ENCODE data around the gene WRAP53. TPM values are rescaled to one million over a fixed set of nuclear protein-coding genes. Genes with fewer than 3 reads are reported as not detected.

The WRAP53 gene
- total RNA-seq, 1 donor, result 4.3 TPM

DNA sequence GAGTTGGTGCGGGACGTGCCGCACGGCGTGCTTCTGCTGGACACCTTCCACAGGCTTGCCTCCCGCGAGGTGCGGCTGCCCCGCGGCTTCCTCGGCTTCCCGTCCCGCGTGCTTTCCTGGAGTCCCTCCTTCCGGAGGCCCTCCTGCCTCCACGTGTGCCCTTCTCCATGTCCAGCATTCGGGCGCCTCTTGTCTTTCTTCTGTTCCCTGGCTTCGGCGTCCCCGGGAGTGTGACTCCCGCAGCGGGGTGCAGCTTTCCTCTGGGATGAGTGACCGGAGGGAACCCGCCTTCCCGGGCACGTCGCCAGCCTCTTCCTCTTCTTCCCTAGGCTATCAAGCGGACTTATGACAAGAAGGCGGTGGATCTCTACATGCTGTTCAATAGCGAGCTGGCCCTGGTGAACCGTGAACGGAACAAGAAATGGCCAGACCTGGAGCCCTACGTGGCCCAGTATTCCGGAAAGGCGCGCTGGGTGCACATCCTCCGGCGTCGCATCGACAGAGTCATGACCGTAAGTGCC, 52.3 kb downstream of the WRAP53 start:
- no peaks in the 10 kb centered on the region for H3K79me2 ChIP-seq (ENCODE audit: insufficient read depth, low read length)
- no peak overlapping the region for H2AFZ ChIP-seq (ENCODE audit: low read length)
- H3K4me3 ChIP-seq (ENCODE audit: insufficient read depth, low read length), result no peak overlapping the region
- H4K20me1 ChIP-seq (ENCODE audit: insufficient read depth, low read length), result no peaks in the 10 kb centered on the region
- H3K27ac ChIP-seq (ENCODE audit: low read depth, low read length), result no peak overlapping the region
- peaks cover under 1% of the 10 kb centered on the region for H3K4me1 ChIP-seq (ENCODE audit: insufficient read depth, low read length)
- TF ChIP-seq, protein P1, sequence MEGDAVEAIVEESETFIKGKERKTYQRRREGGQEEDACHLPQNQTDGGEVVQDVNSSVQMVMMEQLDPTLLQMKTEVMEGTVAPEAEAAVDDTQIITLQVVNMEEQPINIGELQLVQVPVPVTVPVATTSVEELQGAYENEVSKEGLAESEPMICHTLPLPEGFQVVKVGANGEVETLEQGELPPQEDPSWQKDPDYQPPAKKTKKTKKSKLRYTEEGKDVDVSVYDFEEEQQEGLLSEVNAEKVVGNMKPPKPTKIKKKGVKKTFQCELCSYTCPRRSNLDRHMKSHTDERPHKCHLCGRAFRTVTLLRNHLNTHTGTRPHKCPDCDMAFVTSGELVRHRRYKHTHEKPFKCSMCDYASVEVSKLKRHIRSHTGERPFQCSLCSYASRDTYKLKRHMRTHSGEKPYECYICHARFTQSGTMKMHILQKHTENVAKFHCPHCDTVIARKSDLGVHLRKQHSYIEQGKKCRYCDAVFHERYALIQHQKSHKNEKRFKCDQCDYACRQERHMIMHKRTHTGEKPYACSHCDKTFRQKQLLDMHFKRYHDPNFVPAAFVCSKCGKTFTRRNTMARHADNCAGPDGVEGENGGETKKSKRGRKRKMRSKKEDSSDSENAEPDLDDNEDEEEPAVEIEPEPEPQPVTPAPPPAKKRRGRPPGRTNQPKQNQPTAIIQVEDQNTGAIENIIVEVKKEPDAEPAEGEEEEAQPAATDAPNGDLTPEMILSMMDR (IDR thresholded peaks at IDR 0.05; ENCODE audit: extremely low read depth, low read depth, low read length), result no peak
- no peaks in the 10 kb centered on the region for H3K9me3 ChIP-seq (ENCODE audit: low read depth, low read length)
- H3K36me3 ChIP-seq (ENCODE audit: insufficient read depth, low read length), result no peaks in the 10 kb centered on the region
- H3K4me2 ChIP-seq (ENCODE audit: insufficient read depth, low read length), result no peak overlapping the region
- peaks cover 36% of the 10 kb centered on the region for H3K27me3 ChIP-seq (ENCODE audit: insufficient read depth, low read length)
- DNase-seq (ENCODE audit: insufficient read length, low spot score, missing footprints), result no peak

DNA sequence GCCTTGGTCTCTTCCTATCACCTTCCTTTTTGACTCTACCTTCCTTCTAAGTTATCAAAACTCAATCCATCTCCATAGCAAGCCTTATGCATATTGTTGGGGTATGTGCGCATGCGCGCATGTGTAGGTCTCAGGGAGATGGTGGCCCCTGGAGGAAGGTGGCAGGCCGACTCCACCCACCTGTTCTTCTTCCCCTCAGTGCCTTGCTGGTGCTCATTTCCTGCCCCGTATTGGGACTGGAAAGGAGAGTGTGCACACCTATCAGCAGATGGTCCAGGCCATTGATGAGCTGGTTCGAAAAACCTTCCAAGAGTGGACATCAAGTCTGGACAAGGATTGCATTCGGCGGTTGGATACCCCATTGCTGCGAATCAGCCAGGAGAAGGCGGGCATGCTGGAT, 54.5 kb downstream of the WRAP53 start:
- DNase-seq (ENCODE audit: insufficient read length, low spot score, missing footprints), result no peak
- Histone ChIP-seq H2AFZ (ENCODE audit: low read length) (no peak overlapping the region), H3K27ac (ENCODE audit: low read depth, low read length) (no peak overlapping the region), H3K4me3 (ENCODE audit: insufficient read depth, low read length) (no peak overlapping the region), H3K36me3 (ENCODE audit: insufficient read depth, low read length) (no peaks in the 10 kb centered on the region), H3K4me1 (ENCODE audit: insufficient read depth, low read length) (peaks cover 16% of the 10 kb centered on the region), H3K4me2 (ENCODE audit: insufficient read depth, low read length) (no peak overlapping the region), H3K9me3 (ENCODE audit: low read depth, low read length) (no peaks in the 10 kb centered on the region), H3K79me2 (ENCODE audit: insufficient read depth, low read length) (no peaks in the 10 kb centered on the region), H4K20me1 (ENCODE audit: insufficient read depth, low read length) (no peaks in the 10 kb centered on the region), H3K27me3 (ENCODE audit: insufficient read depth, low read length) (peaks cover 23% of the 10 kb centered on the region)
- TF ChIP-seq, protein P1 (IDR thresholded peaks at IDR 0.05; ENCODE audit: extremely low read depth, low read depth, low read length), result no peak

DNA sequence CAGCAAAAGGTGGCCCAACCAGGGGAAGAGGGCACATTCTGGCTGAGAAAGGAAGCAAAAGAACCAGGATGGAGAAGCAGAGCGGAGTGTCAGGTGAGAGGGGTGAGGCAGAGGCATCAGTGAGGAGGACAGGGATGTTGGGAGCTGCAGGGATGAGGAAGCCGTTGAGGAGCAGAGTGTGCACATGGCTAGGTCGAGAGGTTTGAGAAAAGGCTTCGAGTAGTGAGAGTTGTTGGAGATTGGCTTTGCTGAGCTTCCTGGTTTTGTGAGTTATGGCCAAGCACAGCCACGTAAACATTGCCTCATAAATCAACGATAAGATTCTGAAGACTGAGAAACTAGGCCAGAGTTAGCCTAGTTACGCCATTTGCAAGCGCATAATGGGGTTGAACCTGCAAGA, 56.1 kb downstream of the WRAP53 start:
- no peak overlapping the region for H2AFZ ChIP-seq (ENCODE audit: low read length)
- H3K9me3 ChIP-seq (ENCODE audit: low read depth, low read length), result no peaks in the 10 kb centered on the region
- no peak for DNase-seq (ENCODE audit: insufficient read length, low spot score, missing footprints)
- no peaks in the 10 kb centered on the region for H3K79me2 ChIP-seq (ENCODE audit: insufficient read depth, low read length)
- H3K4me1 ChIP-seq (ENCODE audit: insufficient read depth, low read length), result peaks cover 23% of the 10 kb centered on the region
- H3K27me3 ChIP-seq (ENCODE audit: insufficient read depth, low read length), result peaks cover 14% of the 10 kb centered on the region
- TF ChIP-seq, protein P1 (IDR thresholded peaks at IDR 0.05; ENCODE audit: extremely low read depth, low read depth, low read length), result no peak
- H3K27ac ChIP-seq (ENCODE audit: low read depth, low read length), result no peak overlapping the region
- H3K4me3 ChIP-seq (ENCODE audit: insufficient read depth, low read length), result no peak overlapping the region
- no peak overlapping the region for H3K4me2 ChIP-seq (ENCODE audit: insufficient read depth, low read length)
- H3K36me3 ChIP-seq (ENCODE audit: insufficient read depth, low read length), result no peaks in the 10 kb centered on the region
- no peaks in the 10 kb centered on the region for H4K20me1 ChIP-seq (ENCODE audit: insufficient read depth, low read length)

DNA sequence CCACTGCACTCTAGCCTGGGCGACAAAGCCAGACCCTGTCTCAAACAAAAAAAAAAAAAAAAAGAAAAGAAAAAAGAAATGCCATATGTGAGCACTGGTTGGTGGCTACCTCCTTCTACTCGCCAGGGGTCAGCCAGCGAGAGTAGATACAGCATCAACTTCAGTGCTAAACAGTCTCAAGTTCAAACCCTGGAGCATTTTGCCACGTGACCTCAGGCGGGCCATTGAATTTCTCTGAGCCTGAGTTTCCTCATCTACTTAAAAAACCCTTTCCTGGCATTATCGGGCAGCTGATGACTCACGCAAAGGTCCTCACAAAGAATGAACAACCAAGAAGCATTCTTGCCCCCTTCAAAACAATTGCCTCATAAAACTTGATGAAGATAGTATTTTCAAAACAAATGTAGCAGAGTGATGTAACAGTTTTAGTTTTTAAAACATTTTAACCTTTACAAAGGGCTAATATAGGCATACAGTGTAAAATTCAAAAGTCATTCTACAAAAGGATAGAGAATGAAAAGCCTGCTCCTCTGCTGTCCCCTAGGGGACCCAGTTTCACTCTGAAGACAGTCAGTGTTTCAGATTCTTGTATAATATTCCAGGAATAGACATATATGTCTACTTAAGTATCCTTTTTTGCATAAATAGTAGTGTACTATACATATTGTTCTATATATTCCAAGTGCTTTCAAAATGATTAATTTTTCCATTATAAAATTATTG, 57.6 kb downstream of the WRAP53 start:
- TF ChIP-seq, protein P1 (IDR thresholded peaks at IDR 0.05; ENCODE audit: extremely low read depth, low read depth, low read length), result no peak
- peak overlapping the region; percentile 41 for H3K4me2 ChIP-seq (ENCODE audit: insufficient read depth, low read length)
- no peak overlapping the region for H3K4me3 ChIP-seq (ENCODE audit: insufficient read depth, low read length)
- no peaks in the 10 kb centered on the region for H3K79me2 ChIP-seq (ENCODE audit: insufficient read depth, low read length)
- H3K27ac ChIP-seq (ENCODE audit: low read depth, low read length), result no peak overlapping the region
- H3K4me1 ChIP-seq (ENCODE audit: insufficient read depth, low read length), result peaks cover 31% of the 10 kb centered on the region
- H3K9me3 ChIP-seq (ENCODE audit: low read depth, low read length), result no peaks in the 10 kb centered on the region
- H4K20me1 ChIP-seq (ENCODE audit: insufficient read depth, low read length), result no peaks in the 10 kb centered on the region
- H3K36me3 ChIP-seq (ENCODE audit: insufficient read depth, low read length), result no peaks in the 10 kb centered on the region
- peak; percentile 92 for DNase-seq (ENCODE audit: insufficient read length, low spot score, missing footprints)
- peaks cover 1% of the 10 kb centered on the region for H3K27me3 ChIP-seq (ENCODE audit: insufficient read depth, low read length)
- no peak overlapping the region for H2AFZ ChIP-seq (ENCODE audit: low read length)
